NOMO-1 (cell line): ENCODE results near the gene FCHSD2.
"Not testable (repeated sequence)": the region's sequence is repeated elsewhere in the genome, so short reads cannot be mapped to it uniquely, and the experiment has no call there.

Experiments used
- DNase-seq, 2 experiments: peaks; one replicate each; lab custom pipeline; 2025; ENCODE audit not compliant: unreplicated experiment in 2 of 2; lab: John Stamatoyannopoulos, UW

The FCHSD2 gene

DNA sequence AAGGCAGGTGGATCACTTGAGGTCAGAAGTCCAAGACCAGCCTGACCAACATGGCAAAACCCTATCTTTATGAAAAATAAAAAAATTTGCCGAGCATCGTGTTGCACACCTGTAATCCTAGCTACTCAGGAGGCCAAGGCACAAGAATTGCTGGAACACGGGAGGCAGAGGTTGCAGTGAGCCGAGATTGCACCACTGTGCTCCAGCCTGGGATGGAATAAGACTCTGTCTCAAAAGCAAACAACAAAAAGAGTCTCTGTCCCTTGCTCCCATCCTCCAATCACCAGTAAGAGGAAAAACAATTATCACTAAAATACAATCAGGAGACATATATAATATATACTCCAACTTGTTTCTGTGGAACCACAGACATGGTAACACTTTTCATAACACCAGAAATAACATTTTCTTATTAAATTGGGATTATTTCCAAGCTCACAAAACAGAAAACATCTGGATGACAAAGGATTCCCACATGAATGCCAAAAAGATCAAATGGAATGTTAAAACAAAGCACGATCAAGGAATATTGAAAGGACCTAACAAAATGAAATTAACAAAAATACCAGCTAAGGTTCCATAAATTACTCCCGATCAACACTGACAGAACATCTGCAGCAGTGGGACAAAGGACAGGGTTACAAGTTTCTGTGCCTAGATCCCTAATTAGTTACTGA lies 15.2 kb downstream of the FCHSD2 start:
- DNase-seq, result no peak

DNA sequence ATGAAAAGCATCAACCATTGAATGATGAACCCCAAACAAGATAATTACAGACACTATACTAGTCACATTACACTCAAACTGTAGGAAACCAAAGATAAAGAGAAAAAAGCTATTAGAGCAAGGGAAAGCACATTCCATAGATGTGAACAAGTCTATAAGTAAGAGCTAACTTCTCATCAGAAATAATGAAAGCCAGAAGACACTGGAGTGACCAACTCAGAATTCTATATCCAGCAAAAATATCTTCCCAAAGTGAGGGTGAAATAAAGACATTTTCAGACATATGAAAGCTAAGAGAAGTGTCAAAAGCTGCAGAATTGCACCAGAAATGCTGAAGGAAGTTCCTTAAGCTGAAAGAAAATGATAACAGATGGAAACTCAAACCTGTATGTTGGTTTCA lies 17.3 kb downstream of the FCHSD2 start:
- no peak for DNase-seq

DNA sequence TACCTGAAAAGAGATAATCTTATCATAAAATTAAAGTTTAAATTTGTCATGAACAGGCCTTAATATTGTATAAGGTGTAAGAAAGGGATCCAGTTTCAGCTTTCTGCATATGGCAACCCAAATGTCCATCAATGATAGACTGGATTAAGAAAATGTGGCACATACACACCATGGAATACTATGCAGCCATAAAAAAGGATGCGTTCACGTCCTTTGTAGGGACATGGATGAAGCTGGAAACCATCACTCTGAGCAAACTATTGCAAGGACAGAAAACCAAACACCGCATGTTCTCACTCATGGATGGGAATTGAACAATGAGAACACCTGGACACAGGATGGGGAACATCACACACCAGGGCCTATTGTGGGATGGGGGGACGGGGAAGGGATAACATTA lies 18.2 kb downstream of the FCHSD2 start:
- not testable (repeated sequence) for DNase-seq

DNA sequence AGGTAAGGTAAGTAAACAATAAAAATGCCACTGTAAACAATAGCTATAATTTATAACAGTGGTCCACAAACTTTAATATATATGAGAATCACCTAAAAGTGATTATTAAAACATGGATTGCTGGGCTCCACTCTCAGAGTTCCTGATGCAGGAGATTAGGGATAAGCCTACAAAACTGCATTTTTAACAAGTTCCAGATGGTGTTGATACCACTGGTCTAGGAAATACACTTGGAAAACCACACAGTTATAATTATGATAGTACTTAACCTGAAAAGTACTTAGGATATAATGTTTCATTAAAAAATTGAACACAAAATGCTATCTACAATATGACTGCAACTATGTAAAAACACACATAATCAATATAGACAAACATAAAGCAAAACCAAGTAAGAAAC lies 20.4 kb downstream of the FCHSD2 start:
- no peak for DNase-seq

DNA sequence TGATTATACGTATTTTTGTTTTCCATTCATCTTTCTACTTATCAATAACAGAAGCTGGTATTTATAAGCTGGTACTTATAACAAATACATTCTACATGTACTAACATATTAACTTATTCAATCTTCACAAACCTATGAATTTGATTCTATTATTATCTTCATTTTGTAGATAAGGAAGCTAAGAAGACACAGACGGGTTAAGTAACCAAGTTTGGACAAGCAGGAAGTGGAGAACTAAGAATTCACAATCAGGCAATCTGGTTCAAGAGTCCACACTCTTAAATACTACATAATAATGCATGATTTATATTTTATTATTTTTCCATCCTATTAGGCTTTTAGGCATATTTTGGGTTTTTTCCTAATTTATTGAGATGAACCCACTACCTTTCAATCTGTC lies 25.0 kb downstream of the FCHSD2 start:
- peak in 1 of 2 experiments; percentile 49 for DNase-seq

DNA sequence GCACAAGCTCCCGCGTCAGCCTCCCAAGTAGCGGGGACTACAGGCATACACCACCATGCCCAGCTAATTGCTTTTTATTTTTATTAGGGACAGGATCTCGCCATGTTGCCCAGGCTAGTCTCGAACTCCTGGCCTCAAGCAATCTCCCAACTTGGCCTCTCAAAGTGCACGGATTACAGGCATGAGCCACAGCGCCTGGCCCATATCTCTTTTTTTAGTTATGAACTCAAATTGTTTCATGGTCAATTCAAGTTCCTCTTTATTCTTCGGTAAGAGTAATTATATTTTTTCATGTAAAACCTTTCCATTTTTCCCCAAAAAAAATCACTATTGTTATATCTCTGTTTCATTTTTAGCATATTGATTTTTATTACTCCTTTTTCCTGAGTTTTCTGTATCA lies 25.5 kb downstream of the FCHSD2 start:
- peak; percentile 71 to 73 for DNase-seq

DNA sequence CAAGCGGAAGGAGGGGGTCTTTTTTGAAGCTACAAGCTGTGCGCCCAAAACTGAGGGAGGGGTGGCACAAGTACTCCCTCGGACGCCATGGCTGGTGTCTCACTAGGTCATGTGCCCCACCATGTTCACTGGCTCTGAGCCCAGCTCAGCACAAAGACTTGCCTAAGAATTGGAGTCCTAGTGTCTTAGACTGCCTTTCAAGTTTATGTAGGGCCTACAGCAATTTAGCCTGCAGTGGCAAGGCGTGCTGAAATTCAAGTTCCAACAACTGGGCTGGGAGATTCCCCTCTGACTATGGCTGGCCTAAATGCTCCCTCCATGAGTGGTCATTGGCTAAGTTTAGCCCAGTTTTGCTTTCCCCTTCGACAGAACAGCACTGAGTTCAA lies 27.3 kb downstream of the FCHSD2 start:
- DNase-seq, result no peak

DNA sequence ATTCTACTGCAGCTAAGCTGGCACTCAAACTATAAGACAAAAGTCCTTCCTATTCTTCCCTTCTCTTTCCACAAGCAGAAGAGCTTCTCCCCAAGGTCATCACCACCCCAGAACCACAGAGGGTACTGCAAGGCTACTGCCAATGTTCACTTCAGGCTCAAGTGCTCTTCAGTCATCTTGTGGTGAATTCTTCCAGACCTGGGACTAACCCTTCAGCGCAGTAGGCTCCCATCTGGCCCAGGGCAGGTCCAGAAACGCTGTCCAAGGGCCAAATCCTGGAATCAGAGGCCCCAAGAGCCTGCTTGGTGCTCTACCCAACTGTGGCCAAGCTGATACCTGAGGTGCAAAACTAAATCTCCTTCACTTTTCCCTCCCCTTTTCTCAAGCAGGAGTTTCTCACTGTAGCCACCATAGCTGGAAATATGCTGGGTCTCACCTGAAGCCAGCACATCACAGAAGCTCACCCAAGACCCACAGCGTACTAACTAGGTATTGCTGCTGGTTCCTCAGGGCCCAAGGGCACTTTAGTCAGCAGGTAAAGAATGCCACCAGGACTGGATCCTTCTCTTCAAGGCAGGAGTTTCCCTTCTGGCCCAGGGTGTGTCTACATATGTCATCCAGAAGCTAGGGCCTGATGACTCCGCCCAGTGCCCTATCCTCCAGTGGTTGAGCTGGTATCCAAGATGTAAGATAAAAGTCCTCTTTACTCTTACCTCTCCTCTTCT lies 27.8 kb downstream of the FCHSD2 start:
- no peak for DNase-seq

DNA sequence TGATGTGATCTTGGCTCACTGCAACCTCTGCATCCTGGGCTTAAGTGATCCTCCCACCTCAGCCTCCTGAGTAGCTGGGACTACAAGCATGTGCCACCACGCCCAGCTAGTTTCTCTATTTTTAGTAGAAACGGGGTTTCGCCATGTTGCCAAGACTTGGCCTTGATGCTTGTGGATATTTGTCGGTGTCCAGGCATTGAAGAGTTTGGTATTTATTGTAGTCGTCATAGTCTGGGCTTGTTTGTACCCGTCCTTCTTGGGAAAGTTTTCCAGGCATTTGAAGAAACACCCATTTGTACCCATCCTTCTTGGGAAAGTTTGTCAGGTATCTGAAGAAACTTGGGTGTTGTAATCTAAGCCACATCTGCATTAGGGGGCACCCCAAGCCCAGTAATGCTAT lies 28.7 kb downstream of the FCHSD2 start:
- no peak for DNase-seq

DNA sequence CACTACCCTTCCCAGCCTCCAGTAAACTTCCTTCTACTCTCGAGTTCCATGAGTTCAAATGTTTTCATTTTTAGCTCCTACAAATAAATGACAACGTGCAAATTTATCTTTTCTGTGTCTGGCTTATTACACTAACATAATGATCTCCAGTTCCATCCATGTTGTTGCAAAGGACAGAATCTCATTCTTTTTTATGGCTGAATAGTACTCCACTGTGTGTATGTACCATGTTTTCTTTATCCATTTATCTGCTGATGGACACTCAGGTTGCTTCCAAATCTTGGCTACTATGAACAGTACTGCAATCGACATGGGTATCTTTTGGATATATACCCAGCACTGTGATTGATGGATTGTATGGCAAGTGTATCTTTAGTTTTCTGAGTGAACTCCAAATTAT lies 34.5 kb downstream of the FCHSD2 start:
- DNase-seq, result no peak

DNA sequence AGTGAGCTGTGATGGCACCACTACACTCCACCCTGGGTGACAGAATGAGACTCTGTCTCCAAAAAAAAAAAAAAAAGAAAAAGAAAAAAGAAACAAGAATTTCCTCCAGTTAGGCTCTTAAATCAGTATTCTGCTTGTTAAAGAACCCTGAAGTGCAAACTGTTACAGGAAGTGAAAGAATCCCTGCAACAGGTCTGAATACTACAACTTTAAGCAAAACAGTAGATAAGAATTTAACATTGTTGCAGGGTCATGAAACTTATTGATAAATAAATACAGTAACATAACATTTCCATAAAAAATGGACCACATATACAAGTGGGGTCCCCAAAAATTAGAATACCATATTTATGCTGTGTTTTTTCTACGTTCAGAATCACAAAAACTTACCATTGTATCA lies 35.8 kb downstream of the FCHSD2 start:
- DNase-seq, result peak in 1 of 2 experiments; percentile 3

DNA sequence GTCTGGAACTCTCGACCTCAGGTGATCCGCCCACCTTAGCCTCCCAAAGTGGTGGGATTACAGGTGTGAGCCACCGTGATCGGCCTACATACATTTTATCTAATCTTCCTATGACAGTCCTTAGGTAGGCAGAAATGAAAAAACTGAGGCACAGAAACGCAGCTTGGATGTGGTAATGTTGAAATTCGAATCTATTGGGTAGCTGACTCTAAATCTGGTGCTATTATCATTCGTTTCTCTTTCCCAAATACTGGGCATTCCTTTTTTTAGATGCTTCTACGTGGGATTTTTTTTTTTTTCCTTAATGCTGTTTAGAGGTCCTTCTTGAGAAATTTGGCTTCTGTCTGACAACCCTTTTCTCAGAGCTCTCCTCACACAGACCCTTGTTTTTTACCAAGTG lies 41.5 kb downstream of the FCHSD2 start:
- DNase-seq, result no peak

DNA sequence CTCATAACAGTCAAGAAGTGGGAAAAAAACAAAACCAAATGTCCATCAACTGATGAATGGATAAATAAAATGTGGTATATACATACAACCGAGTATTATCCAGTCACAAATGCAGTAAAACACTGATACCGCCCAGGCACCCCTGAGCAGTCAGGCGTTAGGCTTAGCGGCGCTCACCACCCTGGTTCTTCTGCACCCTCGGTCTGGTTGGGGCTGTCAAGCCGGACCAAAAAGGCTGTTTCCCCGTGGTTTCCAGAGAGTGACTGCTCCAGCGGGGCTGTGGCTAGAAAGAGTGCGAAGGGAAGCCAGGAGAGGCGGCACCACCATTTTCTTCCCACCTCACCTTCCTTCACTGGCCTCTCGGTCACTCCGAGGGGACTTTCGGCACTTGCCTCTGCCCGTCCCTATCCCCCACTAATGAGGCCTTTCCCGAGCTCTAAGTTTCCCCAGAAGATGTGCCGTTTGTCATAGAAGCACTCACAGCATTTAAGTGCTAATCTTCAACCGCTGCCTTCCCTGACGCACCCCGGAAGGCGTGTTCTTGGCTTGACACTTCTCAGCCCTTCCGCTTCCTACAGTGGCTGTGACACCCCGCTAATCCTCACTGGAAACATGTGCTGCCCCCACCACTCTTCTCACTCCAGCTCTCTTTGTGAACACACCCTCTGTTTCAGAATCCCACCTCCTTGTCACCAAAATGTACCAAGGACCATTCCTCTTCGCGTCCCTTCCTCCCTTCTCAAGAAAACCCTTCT lies 42.4 kb downstream of the FCHSD2 start:
- DNase-seq, result no peak

DNA sequence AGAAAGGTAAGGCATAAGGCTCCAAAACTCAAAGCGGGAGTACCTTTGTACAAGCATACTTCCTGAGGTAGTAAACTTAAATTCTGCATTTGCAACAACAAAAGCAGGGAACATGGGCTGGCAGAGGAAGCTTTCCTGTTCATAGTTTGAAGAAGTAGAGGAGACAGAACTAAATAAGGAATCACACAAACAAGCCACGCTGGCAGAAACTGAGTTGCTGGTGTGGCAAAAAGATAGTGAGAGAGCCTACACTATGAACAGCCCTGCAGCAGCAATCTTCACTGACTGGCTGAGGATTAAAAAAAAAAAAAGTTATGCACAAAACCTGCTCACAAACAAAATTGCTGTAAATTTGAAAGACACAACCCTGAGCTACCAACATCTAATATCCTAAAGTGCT lies 46.5 kb downstream of the FCHSD2 start:
- no peak for DNase-seq

DNA sequence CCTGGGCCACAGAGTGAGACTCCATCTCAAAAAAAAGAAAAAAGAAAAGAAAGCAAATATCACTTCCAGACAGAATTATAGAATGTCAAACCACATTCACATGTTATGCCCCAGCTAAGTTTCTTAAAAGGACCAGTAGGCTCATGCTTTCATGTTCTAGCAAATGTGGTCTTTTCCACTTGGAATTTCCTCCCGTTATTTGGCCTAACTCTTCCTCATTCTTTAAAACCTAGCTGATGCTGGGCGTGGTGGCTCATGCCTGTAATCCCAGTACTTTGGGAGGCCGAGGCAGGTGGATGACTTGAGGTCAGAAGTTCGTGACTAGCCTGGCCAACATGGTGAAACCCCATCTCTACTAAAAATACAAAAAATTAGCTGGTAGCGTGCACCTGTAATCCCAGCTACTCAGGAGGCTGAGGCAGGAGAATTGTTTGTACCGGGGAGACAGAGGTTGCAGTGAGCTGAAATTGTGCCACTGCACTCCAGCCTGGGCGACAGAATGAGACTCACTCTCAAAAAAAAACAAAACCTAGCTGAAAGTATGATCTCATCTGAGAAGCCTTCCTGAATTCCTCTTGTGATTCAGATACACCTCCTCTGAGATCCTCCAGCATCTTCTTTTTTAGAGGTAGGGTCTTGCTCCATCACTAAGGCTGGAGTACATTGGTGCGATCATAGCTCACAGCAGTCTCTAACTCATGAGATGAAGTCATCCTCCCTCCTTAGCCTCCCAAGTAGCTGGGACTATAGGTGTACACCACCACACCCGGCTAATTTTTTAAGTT lies 50.4 kb downstream of the FCHSD2 start:
- no peak for DNase-seq

DNA sequence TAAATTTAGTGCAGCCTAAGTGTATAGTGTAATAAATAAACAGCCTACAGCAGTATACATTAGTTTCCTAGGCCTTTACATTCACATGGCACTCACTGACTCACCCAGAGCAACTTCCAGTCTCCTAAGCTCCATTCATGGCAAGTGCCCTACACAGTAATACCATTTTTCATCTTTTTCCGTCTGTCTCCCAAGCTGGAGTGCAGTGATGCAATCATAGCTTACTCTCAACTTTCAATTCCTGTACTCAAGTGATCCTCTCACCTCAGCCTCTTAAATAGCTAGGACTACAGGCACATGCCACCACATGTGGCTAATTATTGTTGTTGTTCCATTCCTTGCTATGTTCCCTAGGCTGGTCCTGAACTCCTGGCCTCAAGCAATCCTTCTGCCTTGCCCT lies 54.4 kb downstream of the FCHSD2 start:
- peak; percentile 5 to 46 for DNase-seq

DNA sequence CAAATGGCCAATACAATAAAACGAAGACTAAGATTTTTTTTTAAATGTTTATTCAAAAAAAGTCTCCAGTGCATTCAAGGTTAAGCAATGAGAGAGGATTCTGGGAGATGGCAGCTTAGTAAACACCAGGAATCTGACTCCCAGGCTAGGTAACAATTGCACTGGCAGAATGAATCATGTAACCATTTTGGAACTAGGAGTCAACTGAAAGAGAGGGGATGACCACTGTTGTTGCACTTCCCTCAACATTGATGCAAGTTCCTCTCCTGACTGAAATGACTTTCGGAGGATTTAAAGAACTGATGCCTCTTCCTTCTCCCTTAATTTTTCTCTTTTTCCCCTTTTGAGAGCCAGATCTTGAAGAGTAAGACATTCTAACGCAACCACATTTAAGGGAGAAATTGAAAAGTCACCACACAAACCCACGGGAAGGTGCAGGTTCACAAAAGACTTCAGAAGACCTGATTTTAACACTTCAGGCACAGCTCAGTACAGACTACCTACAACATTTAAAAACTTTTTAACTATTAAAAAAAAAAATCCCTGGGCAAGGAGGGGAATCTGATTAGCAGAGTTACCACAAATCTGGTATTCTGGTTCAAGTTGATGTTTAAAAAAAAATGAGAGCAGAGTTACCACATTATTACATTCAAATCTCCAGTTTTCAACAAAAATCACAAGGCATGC lies 56.8 kb downstream of the FCHSD2 start:
- peak; percentile 22 to 73 for DNase-seq

DNA sequence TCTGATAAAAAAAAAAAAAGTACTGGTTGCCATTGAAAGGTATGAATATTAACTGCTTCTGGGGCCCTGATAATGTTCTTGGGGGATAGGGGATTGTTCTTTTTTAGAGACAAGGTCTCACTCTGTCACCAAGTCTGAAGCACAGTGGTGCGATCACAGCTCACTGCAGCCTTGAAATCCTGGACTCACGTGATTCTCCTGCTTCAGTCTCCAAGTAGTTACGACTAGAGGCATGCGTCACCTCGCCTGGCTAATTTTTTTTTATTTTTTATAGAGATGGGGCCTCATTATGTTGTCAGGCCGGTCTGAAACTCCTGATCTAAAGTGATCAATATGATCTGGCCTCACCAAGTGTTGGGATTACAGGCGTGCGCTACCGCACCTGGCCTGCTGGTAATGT lies 63.5 kb downstream of the FCHSD2 start:
- no peak for DNase-seq

DNA sequence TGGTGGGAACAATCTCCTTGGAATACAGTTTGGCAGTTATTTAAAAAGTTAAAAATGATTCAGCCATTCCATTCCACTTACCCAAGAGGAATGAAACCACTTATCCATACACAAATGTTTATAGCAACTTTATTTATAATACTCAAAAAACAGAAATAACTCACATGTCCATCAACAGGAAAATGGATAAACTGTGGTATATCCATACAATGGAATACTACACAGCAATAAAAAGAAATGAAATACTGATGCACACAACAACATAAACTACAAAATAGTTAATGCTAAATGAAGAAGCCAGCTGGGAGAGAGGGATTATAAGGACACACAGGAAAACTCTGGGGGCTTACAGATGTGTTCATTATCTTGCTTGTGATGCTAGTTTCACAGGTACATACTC lies 64.7 kb downstream of the FCHSD2 start:
- no peak for DNase-seq

DNA sequence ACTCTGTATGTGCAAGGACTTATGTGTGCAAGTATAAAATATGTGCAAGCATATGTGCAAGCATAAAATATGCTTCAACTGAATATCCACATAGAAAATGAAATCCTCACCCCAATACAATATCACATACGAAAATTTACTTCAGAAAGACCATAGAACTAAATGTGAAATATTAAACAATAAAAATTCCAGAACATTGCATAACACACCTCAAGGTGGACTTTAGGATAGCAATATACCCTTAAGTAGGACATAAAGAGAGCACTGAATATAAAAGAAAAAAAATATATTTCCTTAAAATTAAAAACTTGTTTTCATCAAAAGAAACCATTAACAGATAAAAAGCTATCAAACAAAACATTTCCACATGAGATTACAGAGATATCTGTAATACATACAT lies 67.8 kb downstream of the FCHSD2 start:
- DNase-seq, result no peak
